ENCODE measurements around the gene PSMC3IP. TPM values are rescaled to one million over a fixed set of nuclear protein-coding genes. Genes with fewer than 3 reads are reported as not detected.
"Not testable (repeated sequence)": the region's sequence is repeated elsewhere in the genome, so short reads cannot be mapped to it uniquely, and the experiment has no call there.

Gene PSMC3IP
- total RNA-seq, 1 donor from 2014 or later, result 22.6 TPM

DNA sequence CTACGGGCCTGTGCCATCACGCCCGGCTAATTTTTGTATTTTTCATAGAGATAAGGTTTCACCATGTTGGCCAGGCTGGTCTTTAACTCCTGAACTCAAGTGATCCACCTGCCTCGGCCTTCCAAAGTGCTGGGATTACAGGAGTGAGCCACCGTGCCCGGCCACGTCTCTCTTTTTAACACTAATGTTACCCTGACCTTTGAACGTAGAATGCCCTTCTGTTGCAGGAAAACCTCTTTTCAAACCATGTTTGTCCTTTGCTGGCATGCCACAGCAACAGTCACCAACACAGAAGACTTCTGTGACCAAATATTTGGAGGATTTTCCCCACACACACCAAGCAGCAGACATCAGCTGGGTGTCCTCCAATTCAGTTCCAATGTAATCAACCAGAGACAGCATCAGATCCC, 32.6 kb downstream of the PSMC3IP start:
- no peak overlapping the region for H3K27ac Mint-ChIP-seq
- TF ChIP-seq, protein P1, sequence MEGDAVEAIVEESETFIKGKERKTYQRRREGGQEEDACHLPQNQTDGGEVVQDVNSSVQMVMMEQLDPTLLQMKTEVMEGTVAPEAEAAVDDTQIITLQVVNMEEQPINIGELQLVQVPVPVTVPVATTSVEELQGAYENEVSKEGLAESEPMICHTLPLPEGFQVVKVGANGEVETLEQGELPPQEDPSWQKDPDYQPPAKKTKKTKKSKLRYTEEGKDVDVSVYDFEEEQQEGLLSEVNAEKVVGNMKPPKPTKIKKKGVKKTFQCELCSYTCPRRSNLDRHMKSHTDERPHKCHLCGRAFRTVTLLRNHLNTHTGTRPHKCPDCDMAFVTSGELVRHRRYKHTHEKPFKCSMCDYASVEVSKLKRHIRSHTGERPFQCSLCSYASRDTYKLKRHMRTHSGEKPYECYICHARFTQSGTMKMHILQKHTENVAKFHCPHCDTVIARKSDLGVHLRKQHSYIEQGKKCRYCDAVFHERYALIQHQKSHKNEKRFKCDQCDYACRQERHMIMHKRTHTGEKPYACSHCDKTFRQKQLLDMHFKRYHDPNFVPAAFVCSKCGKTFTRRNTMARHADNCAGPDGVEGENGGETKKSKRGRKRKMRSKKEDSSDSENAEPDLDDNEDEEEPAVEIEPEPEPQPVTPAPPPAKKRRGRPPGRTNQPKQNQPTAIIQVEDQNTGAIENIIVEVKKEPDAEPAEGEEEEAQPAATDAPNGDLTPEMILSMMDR (conservative IDR thresholded peaks at IDR 0.05), result no peak
- H3K9me3 Mint-ChIP-seq, result no peaks in the 10 kb centered on the region
- no peak for DNase-seq (ENCODE audit: extremely low spot score, unreplicated experiment)
- no peak overlapping the region for H3K4me3 Mint-ChIP-seq
- no peaks in the 10 kb centered on the region for H3K4me1 Mint-ChIP-seq (ENCODE audit: unreplicated experiment)
- H3K27me3 Mint-ChIP-seq, result no peaks in the 10 kb centered on the region
- no peaks in the 10 kb centered on the region for H3K36me3 Mint-ChIP-seq

DNA sequence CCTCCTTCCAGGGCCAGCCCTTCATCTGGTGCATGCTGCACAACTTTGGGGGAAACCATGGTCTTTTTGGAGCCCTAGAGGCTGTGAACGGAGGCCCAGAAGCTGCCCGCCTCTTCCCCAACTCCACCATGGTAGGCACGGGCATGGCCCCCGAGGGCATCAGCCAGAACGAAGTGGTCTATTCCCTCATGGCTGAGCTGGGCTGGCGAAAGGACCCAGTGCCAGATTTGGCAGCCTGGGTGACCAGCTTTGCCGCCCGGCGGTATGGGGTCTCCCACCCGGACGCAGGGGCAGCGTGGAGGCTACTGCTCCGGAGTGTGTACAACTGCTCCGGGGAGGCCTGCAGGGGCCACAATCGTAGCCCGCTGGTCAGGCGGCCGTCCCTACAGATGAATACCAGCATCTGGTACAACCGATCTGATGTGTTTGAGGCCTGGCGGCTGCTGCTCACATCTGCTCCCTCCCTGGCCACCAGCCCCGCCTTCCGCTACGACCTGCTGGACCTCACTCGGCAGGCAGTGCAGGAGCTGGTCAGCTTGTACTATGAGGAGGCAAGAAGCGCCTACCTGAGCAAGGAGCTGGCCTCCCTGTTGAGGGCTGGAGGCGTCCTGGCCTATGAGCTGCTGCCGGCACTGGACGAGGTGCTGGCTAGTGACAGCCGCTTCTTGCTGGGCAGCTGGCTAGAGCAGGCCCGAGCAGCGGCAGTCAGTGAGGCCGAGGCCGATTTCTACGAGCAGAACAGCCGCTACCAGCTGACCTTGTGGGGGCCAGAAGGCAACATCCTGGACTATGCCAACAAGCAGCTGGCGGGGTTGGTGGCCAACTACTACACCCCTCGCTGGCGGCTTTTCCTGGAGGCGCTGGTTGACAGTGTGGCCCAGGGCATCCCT, 34.1 kb downstream of the PSMC3IP start:
- TF ChIP-seq, protein P1 (conservative IDR thresholded peaks at IDR 0.05), result no peak
- Mint-ChIP-seq H3K27me3 (no peaks in the 10 kb centered on the region), H3K4me1 (ENCODE audit: unreplicated experiment) (no peaks in the 10 kb centered on the region), H3K36me3 (no peaks in the 10 kb centered on the region), H3K9me3 (no peaks in the 10 kb centered on the region), H3K4me3 (no peak overlapping the region), H3K27ac (no peak overlapping the region)
- no peak for DNase-seq (ENCODE audit: extremely low spot score, unreplicated experiment)

DNA sequence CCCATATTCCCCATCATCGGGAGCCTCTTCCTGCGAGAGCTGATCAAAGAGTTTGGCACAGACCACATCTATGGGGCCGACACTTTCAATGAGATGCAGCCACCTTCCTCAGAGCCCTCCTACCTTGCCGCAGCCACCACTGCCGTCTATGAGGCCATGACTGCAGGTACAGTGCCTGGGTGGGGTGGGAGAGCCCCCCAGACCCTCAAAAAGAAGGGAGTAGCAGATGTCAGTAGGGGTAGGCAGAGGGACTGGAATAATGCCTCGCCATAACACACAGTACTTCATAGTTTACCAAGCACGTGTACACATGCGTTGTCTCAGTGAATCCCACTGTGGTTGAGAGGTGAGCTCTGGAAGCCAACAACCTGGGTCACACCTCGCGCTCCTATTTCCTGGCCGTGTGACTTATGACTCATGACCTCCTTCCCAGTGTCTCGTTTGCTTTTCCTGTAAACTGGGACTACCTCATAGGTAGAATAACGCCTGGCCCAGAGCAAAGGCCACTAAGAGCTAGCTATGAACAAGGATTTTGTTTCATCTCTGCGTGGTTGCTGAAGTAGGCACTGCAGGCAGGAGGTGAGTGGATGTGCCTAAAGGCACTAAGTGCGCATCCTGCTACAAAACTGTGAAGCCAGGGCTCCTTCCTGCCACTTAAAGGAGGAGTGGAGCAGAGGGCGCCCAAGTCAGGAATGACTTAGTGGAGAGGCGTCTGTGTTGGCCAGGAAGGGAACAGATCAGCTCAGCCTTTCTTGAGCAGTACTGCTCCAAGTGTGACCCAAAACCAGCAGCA, 36.3 kb downstream of the PSMC3IP start:
- TF ChIP-seq, protein P1 (conservative IDR thresholded peaks at IDR 0.05), result no peak
- H3K4me3 Mint-ChIP-seq, result no peak overlapping the region
- H3K27ac Mint-ChIP-seq, result no peak overlapping the region
- H3K4me1 Mint-ChIP-seq (ENCODE audit: unreplicated experiment), result peaks cover 5% of the 10 kb centered on the region
- H3K9me3 Mint-ChIP-seq, result no peaks in the 10 kb centered on the region
- H3K36me3 Mint-ChIP-seq, result peaks cover 3% of the 10 kb centered on the region
- DNase-seq (ENCODE audit: extremely low spot score, unreplicated experiment), result no peak
- H3K27me3 Mint-ChIP-seq, result no peaks in the 10 kb centered on the region

DNA sequence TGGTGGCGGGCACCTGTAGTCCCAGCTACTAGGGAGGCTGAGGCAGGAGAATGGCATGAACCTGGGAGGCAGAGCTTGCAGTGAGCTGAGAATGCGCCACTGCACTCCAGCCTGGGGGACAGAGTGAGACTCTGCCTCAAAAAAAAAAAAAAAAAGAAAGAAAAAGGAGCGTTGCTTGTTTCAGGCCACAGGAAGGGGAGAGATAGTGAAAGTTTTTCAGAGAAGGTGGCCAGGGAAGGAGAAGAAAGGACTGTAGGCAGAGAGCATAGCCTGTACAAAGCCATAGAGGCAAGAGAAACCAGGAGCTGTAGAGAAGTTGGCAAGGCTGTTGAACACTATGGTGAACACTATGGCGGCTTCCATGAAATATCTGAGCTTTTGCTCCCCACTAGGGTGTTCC, 37.0 kb downstream of the PSMC3IP start:
- not testable (repeated sequence) for H3K27me3 Mint-ChIP-seq; H3K27ac Mint-ChIP-seq; H3K9me3 Mint-ChIP-seq; H3K4me3 Mint-ChIP-seq; H3K4me1 Mint-ChIP-seq (ENCODE audit: unreplicated experiment); H3K36me3 Mint-ChIP-seq; DNase-seq (ENCODE audit: extremely low spot score, unreplicated experiment)

DNA sequence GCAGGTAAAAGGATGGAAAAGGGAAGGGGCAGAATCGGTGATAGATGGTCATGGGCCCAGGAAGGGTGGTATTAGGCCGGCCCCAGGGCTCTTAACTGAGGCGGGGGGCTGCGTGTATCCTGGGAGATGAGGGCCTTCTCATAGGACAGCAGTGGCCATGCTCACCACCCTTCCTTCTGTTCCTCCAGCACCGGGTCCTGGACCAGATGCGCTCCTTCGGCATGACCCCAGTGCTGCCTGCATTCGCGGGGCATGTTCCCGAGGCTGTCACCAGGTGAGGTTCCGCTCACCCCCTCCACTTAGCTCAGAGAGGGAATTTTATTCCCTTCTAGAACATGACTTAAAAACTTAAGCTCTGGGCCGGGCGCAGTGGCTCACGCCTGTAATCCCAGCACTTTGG, 39.0 kb downstream of the PSMC3IP start:
- H3K27ac Mint-ChIP-seq, result no peak overlapping the region
- H3K9me3 Mint-ChIP-seq, result no peaks in the 10 kb centered on the region
- no peak overlapping the region for H3K4me3 Mint-ChIP-seq
- peaks cover 11% of the 10 kb centered on the region for H3K4me1 Mint-ChIP-seq (ENCODE audit: unreplicated experiment)
- DNase-seq (ENCODE audit: extremely low spot score, unreplicated experiment), result no peak
- no peaks in the 10 kb centered on the region for H3K27me3 Mint-ChIP-seq
- H3K36me3 Mint-ChIP-seq, result peaks cover 3% of the 10 kb centered on the region
- TF ChIP-seq, protein P1 (conservative IDR thresholded peaks at IDR 0.05), result no peak

Data from type B pancreatic cell (in vitro differentiated cells).